Mesenteric fat pad (tissue), 1 donor: ENCODE results near the gene PEAR1. TPM values are rescaled to one million over a fixed set of nuclear protein-coding genes. Genes with fewer than 3 reads are reported as not detected.

Experiments
- DNase-seq: peaks from one replicate; pipeline ENCODE4 v3.0.0-alpha.2; 2020; ENCODE audit warnings: low spot score
- total RNA-seq: library from RNA; stranded (reverse); fragmentation: NEBNext Ultra II Directional; extraction: Animal tissue kit (Norgen Biotek cat#: 25700); gene quantifications from one replicate; pipeline ENCODE4 v1.2.1, GENCODE V29; 2021
- donor health status: DM: yes; HTN: yes; CAD: no.

The PEAR1 gene
- total RNA-seq, 1 donor from 2014 or later = 17.7 TPM

DNA sequence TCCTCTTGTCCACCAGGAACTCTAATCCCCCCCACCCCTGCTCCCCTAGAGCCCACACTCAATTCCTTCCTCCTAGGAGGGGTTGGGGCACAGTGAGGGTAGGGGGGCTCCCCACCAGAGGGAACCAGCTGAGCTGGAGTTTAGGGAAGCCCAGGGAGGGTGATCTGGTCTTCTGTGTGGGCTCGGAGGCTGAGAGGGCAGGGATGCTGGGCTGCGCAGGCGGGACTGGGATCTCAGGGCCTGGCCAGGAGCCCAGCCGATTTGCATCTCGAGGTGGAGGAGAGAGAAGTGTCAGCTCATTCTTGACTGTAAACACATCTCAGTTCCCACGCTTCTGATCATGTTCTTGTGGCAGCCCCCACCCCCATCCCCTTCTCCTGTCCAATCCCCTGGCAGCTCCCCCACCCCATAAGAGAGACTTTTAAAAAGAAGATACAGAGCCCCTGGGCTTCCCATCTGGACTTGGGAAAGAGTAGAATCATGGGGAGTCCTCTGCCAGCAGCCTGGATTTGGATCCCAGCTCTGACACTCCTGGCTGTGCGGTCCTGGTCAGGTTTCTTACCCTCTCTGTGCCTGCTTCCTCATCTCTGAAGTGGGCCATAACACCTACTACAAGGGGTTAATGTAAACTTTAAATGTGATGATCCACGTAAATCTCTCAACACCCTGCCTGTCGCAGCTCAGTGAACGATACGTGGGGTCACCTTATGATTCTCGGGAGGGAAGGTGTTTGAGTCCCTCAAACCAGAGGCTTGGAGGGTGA lies 6.6 kb downstream of the PEAR1 start:
- DNase-seq = no peak

DNA sequence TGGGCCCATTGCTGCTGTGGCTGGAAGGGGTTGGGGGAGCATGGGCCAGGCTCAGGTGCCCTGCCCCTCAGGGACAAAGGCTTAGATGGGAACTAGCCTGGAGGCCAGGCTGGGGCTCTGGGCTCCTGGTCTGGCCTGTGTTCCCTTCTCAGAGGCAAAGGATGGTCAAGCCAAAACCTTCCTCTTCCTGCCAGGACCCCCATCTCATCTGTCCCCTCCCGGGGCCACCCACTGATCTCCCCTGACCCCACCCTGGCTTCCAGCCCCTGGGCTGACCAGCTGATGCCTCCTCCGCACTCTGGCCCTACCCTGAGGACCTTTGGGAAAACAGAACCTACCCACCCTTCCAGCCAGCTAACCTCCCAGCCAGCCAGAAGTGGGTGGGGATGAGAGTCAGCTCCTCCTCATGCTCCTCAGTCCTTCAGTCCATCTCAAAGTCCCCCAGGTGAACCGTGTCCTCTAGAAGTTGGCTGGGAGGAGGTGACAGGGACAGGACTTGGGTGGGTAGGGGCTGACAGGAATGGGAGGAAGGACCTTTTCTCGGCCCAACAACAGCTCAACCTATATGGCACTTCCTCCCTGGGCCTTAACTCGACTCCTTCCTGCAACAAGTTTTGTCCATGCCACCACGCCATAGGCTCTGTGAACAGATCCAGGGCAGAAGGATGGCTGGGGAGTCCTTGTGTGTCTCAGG lies 7.5 kb downstream of the PEAR1 start:
- DNase-seq = no peak

DNA sequence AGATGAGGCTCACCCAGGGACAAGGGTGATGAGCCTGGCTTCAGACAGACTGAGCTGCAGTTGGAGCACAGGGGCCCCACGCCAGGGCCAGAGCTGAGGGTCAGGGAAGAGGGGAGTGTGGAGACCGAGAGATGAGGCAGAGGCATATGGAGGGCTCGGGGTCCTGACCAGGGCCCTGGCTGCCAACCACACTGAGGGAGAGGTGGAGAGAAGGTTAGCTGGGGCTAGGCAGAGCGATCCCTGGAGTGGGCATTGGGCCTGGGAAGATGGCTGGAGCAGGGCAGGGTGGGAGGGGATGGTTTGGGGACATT lies 8.0 kb downstream of the PEAR1 start:
- DNase-seq = no peak

DNA sequence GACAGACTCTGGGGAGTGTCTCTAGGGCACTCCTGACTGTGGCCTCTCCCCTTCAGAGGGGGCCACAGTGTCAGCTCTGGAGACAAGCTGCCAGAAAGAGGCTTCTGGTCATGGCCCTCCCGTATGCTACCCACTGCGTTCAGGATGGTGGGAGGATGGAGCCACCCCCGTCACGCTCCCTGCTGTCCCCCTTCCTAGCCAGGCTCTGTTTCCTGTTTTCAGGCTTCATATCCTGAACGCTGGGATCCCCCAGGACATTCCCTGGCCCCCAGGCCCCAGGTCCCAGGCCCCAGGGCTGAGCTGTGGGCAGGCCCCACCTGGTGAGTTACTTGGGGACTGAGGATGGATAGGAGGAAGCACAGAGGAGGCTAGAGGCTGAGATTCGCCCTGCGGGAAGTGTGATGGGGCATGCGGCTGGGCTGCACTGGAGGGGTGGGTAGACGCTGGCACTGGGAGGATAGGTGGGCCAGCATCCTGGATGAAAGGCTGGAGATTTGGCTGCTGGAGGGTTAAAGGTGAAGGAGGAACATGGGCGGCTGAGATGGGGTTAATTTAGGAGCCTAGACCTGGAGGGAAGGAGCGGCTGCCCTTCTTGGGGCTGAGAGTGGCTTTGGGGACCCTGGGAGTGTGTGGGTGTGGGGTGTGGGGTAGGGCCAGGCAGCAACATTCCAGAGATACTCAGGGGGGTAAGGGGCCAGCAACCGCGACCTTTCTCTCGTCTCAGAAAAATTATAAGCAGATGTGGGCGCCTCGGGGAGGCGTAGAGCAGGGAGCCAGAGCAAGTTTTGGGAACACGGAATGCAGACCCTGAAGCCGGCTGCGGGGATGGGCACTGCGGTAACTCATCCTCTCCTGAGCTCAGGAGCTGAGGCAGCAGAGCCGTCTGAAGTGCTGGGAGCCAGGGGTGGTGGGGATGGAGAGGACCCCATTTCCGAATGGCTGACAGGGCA lies 8.7 kb downstream of the PEAR1 start:
- DNase-seq = no peak

DNA sequence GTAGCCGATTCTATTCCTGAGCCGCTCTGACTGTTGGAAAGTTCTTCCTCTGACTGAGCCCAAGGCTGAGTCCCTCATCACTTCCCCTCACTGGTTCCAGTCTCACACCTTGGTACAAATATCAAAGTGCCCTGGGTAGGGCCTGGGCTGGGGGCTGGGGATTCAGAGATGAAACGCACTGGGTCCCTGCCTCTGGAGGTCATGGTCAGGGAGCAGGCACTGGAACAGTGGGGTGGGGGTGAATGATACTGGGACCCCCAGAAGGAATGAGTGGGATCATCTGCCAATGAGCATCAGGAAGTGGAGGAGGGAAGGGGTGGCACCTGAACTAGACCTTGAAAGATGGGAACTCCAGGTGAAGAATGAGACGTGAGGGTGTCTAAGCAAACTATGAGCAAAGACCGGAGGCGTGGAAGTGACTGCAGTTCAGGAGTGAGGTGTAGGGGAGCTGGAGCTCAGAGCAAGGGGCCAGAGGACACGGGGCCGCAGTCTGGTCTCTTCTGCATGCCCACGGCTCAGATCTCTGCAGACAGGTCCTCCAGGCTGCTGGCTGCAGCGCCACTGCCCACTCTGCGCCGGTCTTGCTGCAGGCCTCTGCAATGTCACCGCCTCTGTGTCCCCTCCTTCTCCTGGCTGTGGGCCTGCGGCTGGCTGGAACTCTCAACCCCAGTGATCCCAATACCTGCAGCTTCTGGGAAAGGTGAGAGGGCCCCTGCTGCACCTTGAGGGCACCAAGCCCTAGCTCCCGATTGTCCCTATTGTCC lies 10.0 kb downstream of the PEAR1 start:
- DNase-seq = no peak

DNA sequence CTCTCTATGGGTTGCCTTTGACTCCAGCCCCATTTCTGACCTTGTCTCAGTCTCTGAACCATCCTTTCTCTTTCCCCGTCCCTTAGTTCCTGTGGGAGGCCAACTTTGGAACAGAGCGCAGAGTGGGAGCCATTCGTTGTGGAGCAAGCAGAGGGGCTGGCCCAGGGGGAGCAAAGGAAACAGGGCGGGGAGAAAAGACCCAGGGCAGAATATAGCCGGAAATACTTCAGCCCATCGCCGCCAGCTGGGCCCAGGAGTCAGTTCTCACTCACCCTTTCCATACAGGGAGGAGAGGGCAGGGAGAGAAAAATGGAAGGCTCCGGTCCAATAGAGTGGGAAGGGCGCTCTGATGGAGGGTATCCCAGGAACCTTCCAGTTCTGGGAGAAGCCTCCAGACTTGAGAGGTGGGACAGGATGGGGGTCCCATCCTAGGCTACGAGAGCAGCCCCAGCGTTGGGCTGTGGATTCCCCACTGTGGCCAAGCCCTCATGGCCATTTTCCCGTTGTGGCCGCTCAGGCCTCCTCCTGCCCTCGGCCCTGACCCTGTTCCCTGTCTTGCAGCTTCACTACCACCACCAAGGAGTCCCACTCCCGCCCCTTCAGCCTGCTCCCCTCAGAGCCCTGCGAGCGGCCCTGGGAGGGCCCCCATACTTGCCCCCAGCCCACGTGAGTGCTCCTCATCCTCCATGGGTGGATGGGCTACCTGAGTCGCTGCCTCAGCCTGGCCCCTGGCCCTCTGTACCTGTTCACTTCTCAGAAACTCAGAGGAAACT lies 10.9 kb downstream of the PEAR1 start:
- DNase-seq = no peak

DNA sequence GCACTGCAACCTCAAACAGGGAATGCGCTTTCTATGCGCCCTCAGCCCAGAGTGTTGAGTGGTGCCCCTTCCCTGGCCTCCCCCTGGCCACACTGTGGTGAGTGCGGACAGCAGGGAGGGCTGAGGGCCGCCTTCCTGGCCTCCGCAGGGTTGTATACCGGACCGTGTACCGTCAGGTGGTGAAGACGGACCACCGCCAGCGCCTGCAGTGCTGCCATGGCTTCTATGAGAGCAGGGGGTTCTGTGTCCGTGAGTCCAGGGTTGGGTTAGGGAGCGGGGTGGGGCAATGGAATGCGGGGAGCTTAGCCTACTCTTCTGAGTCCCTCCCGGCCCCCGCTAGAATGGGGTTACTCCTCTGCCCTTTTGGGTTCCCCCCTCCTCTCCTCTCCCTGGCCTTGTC lies 11.7 kb downstream of the PEAR1 start:
- DNase-seq = no peak

DNA sequence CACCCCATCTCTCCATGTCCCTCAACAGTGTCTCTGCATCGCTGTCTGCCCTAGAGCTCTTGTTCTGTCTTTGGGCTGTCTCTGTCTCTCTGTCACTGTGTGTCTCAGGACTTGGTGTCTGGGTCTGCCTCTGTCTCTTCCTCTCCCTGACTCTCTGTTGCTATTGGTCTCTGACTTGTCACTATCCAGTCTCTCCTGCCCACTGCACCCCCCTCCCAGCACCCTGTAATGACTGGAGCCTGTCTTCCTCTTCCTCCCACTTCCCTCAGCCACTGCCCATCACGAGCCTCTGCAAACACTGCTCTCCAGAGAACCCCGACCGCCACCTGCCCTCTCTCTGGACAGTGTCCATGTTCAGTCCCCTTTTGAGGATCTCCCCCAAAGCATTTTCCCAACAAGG lies 12.1 kb downstream of the PEAR1 start:
- no peak for DNase-seq

DNA sequence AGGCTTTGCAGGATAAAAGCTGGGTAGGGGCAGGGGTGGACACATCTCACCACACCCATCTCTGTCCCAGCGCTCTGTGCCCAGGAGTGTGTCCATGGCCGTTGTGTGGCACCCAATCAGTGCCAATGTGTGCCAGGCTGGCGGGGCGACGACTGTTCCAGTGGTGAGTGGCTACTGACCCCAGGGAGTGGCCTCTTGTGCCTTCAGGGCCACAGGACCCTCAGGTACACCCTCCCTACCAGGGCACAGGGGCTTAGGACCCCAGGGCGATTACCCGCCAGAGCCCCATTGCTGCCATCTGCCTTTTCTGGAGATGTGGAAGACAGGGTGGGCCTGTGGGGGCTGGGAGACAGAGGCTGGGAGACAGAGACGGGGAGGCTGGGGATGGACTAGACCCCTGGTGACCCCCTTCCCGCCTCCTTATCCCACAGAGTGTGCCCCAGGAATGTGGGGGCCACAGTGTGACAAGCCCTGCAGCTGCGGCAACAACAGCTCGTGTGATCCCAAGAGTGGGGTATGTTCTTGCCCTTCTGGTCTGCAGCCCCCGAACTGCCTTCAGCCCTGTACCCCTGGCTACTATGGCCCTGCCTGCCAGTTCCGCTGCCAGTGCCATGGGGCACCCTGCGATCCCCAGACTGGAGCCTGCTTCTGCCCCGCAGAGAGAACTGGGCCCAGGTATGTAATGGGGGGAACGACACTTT lies 12.8 kb downstream of the PEAR1 start:
- no peak for DNase-seq

DNA sequence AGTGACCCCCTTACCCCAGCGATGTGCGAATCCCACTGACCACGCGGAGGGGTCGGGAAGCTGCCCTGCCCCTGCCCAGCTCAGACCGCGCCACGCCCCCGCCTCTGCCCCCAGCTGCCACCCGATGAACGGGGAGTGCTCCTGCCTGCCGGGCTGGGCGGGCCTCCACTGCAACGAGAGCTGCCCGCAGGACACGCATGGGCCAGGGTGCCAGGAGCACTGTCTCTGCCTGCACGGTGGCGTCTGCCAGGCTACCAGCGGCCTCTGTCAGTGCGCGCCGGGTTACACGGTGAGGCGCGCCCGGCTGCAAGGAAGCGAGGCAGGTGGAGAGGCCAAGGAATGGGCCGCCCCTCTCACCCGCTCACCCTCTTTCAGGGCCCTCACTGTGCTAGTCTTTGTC lies 15.0 kb downstream of the PEAR1 start:
- DNase-seq = no peak

DNA sequence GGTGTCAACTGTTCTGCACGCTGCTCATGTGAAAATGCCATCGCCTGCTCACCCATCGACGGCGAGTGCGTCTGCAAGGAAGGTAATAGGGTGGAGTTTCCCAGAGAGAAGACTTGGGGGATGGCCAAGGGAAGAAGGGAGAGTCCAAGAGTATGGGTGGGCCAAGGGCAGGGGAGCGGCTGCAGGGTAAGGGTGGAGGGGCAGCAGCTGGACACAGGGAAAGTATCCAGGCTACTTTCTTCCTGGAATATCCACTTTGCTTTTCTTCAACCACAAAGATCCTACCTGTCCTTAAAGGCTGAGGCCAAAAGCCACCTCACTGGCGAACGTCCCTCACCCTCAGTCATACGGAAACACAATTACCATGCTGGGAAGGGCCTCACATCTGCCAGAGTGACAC lies 15.4 kb downstream of the PEAR1 start:
- no peak for DNase-seq

DNA sequence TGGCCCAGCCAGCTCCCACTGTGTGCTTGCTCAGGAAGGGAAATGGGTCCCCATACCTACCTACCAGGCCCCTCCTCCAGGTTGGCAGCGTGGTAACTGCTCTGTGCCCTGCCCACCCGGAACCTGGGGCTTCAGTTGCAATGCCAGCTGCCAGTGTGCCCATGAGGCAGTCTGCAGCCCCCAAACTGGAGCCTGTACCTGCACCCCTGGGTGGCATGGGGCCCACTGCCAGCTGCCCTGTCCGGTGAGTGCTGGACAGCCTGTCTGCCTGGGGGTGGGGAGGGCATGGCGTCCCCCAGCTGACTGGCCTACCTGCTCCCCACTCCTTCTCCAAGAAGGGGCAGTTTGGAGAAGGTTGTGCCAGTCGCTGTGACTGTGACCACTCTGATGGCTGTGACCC lies 16.2 kb downstream of the PEAR1 start:
- no peak for DNase-seq

DNA sequence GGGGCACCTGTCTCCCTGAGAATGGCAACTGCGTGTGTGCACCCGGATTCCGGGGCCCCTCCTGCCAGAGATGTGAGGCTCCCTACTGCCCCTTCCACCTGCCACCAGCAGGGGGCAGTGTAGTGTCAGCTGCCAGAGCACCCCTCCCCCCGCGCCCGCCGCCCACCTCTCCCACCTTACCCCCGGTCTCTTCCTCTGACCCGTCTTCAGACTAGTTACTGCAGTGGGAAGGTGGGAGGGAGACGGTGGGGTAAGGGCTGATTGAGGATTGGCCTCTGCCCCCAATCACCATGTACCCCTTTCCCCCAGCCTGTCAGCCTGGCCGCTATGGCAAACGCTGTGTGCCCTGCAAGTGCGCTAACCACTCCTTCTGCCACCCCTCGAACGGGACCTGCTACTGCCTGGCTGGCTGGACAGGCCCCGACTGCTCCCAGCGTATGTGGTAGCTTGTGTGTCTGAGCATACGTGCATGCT lies 16.8 kb downstream of the PEAR1 start:
- no peak for DNase-seq

DNA sequence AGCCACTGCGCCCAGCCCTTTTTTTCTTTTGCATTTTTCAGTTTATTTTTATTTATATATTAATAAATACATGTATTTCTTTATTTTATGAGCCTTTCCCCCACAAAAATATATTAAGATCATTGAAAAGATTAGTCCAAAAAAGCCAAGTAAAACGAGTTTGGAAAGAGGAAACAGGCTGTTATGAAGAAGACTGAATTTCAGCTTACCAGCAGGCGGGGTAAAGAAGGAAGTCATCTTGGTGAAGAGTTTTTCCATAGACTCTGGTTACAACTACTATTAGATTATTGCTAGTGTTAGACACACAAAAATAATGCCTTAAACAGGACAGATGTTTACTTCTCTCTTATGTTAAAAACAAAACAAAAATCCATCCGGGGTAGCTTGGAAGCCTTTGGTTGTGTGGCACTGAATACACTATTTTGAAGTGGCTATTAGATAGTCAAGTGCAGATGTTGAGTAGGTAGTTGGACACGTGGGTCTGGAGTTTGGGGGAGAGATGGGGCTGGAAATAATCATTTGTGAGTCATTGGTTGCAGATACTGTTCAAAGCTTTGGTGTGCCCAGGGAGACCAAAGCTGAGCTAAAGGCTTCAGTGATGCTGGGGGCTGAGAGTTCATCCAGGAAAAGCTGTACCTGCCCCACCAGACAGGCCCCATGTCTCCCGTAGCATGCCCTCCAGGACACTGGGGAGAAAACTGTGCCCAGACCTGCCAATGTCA lies 18.2 kb downstream of the PEAR1 start:
- DNase-seq = no peak

DNA sequence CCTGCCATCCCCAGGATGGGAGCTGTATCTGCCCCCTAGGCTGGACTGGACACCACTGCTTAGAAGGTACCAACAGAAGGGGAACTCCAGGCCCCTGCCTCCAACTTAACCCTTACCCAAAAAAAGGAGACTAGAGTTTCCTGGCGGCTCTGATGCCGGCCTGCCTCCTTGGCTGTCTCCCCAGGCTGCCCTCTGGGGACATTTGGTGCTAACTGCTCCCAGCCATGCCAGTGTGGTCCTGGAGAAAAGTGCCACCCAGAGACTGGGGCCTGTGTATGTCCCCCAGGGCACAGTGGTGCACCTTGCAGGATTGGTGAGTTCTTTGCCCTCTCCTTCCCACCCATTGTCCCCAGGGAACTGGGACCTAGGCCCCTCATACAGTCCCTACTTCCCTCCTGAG lies 18.8 kb downstream of the PEAR1 start:
- DNase-seq = no peak

DNA sequence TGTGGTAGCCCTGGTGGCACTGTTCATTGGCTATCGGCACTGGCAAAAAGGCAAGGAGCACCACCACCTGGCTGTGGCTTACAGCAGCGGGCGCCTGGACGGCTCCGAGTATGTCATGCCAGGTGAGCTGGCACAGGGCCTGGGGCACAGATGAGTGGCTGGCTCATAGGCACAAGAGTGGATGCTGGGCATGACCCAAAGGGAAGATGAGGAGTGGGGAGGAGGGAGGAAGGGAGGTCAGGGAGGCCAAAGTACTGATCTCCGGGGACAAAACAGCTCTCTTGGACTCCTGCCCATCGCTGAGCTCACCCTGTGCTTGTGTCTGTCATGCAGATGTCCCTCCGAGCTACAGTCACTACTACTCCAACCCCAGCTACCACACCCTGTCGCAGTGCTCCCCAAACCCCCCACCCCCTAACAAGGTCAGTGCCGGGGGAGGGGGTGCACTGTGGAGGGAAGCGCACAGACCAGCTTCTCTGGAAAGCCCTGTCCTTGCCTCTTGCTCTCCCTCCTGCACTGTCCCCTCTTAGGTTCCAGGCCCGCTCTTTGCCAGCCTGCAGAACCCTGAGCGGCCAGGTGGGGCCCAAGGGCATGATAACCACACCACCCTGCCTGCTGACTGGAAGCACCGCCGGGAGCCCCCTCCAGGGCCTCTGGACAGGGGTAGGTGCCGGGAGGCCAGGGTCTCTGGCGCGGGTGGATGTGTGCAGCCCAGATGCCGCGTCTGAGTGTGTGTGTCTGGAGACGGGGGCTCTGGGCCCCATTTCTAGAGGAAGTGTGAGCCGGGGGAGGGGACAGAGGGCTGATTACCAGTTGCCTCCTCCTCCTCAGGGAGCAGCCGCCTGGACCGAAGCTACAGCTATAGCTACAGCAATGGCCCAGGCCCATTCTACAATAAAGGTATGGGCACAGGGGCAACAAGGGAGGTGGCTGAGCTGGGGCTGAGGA lies 19.6 kb downstream of the PEAR1 start:
- no peak for DNase-seq

DNA sequence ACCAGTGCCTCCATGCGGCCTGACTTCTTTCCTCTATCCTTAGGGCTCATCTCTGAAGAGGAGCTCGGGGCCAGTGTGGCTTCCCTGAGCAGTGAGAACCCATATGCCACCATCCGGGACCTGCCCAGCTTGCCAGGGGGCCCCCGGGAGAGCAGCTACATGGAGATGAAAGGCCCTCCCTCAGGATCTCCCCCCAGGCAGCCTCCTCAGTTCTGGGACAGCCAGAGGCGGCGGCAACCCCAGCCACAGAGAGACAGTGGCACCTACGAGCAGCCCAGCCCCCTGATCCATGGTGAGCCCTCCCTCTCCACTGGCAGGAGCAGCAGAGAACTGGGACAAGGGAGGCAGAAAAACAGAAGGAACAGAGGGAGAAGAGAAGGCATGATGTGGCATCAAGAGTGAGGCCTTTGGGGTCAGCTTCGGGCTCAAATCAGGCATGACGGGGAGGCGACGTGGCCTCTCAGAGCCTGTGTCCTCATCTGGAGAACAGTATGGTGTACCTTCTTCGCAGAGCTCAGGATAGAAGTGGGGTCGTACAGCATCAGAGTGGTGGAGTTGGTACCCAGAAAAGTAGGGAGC lies 20.4 kb downstream of the PEAR1 start:
- DNase-seq = no peak

DNA sequence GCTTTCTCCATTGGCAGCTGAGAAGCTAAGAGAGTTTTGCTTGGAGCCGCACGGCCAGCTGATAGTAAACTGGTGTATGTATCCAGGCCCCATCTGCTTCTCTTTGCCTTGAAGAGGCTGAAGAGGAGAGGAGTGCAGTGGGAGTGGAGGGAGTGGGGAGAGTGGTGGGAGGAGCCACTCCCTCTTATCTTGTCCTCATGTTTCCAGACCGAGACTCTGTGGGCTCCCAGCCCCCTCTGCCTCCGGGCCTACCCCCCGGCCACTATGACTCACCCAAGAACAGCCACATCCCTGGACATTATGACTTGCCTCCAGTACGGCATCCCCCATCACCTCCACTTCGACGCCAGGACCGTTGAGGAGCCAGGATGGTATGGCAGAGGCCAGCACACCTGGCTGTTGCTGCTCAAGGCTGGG lies 20.9 kb downstream of the PEAR1 start:
- DNase-seq = no peak
